Stimulated activated naive CD8-positive, alpha-beta T cell treated with anti-CD3 and anti-CD28 coated beads, Interleukin-15, Interleukin-2, amounts not matched to agents 100 ng/mL and 50 ng/mL, for 24 hours (primary cell): ENCODE measurements around the gene STK24.

Experiments used
- H3K27ac Mint-ChIP-seq: one replicate; pipeline ENCODE4 v1.8.0; 2021; ENCODE audit warnings: mild to moderate bottlenecking, mixed read lengths
- H3K27me3 Mint-ChIP-seq: one replicate; pipeline ENCODE4 v1.8.0; 2021; ENCODE audit warnings: mixed read lengths
- H3K36me3 Mint-ChIP-seq: one replicate; pipeline ENCODE4 v1.8.0; 2021; ENCODE audit warnings: low read depth, mixed read lengths
- H3K4me1 Mint-ChIP-seq: one replicate; pipeline ENCODE4 v1.8.0; 2021; ENCODE audit warnings: low read depth, mixed read lengths
- H3K4me3 Mint-ChIP-seq: one replicate; pipeline ENCODE4 v1.8.0; 2021; ENCODE audit warnings: mild to moderate bottlenecking, mixed read lengths
- H3K9me3 Mint-ChIP-seq: one replicate; pipeline ENCODE4 v1.8.0; 2021; ENCODE audit warnings: mixed read lengths

Gene STK24

GRCh38 chr13:98440390-98441055 lies 136.4 kb downstream of the STK24 start:
- Mint-ChIP-seq H3K27ac (no peak overlapping the region), H3K9me3 (no peaks in the 10 kb centered on the region), H3K4me1 (peaks cover 4% of the 10 kb centered on the region), H3K27me3 (no peaks in the 10 kb centered on the region), H3K36me3 (no peaks in the 10 kb centered on the region), H3K4me3 (no peak overlapping the region)

- no peaks in the 10 kb centered on the region for H3K9me3 Mint-ChIP-seq
- H3K27me3 Mint-ChIP-seq, result no peaks in the 10 kb centered on the region
- H3K36me3 Mint-ChIP-seq, result no peaks in the 10 kb centered on the region
- H3K4me3 Mint-ChIP-seq, result no peak overlapping the region
- H3K4me1 Mint-ChIP-seq, result no peaks in the 10 kb centered on the region
- H3K27ac Mint-ChIP-seq, result no peak overlapping the region
These were observed 137.0 kb downstream of the STK24 start for GRCh38 chr13:98439896-98440295.

GRCh38 chr13:98439126-98439828 lies 137.6 kb downstream of the STK24 start:
- H3K36me3 Mint-ChIP-seq, result no peaks in the 10 kb centered on the region
- no peak overlapping the region for H3K4me3 Mint-ChIP-seq
- no peak overlapping the region for H3K27ac Mint-ChIP-seq
- no peaks in the 10 kb centered on the region for H3K9me3 Mint-ChIP-seq
- H3K27me3 Mint-ChIP-seq, result no peaks in the 10 kb centered on the region
- H3K4me1 Mint-ChIP-seq, result no peaks in the 10 kb centered on the region

- Mint-ChIP-seq H3K4me3 (no peak overlapping the region), H3K4me1 (no peaks in the 10 kb centered on the region), H3K27me3 (no peaks in the 10 kb centered on the region), H3K27ac (no peak overlapping the region), H3K36me3 (no peaks in the 10 kb centered on the region), H3K9me3 (no peaks in the 10 kb centered on the region)
These were observed 138.4 kb downstream of the STK24 start for GRCh38 chr13:98438246-98439125.

GRCh38 chr13:98436233-98436910 lies 140.5 kb downstream of the STK24 start:
- Mint-ChIP-seq H3K36me3 (no peaks in the 10 kb centered on the region), H3K4me1 (no peaks in the 10 kb centered on the region), H3K9me3 (no peaks in the 10 kb centered on the region)

GRCh38 chr13:98435376-98435775 lies 141.5 kb downstream of the STK24 start:
- Mint-ChIP-seq H3K36me3 (no peaks in the 10 kb centered on the region), H3K27ac (no peak overlapping the region), H3K9me3 (no peaks in the 10 kb centered on the region), H3K4me1 (no peaks in the 10 kb centered on the region), H3K27me3 (peaks cover 7% of the 10 kb centered on the region), H3K4me3 (no peak overlapping the region)

More at GRCh38 chr13:98436233-98436910, 140.5 kb downstream of the STK24 start:
- Mint-ChIP-seq H3K27me3 (peaks cover 7% of the 10 kb centered on the region), H3K4me3 (no peak overlapping the region), H3K27ac (no peak overlapping the region)

- Mint-ChIP-seq H3K4me1 (no peaks in the 10 kb centered on the region), H3K27me3 (peaks cover 10% of the 10 kb centered on the region), H3K9me3 (no peaks in the 10 kb centered on the region), H3K36me3 (no peaks in the 10 kb centered on the region), H3K27ac (no peak overlapping the region), H3K4me3 (no peak overlapping the region)
These were observed 142.8 kb downstream of the STK24 start for GRCh38 chr13:98434060-98434459.

GRCh38 chr13:98433654-98434053 lies 143.3 kb downstream of the STK24 start:
- Mint-ChIP-seq H3K9me3 (no peaks in the 10 kb centered on the region), H3K36me3 (no peaks in the 10 kb centered on the region), H3K4me3 (no peak overlapping the region), H3K27me3 (peaks cover 12% of the 10 kb centered on the region), H3K27ac (no peak overlapping the region), H3K4me1 (no peaks in the 10 kb centered on the region)

- no peak overlapping the region for H3K4me3 Mint-ChIP-seq
- no peaks in the 10 kb centered on the region for H3K9me3 Mint-ChIP-seq
- peaks cover 15% of the 10 kb centered on the region for H3K27me3 Mint-ChIP-seq
- H3K4me1 Mint-ChIP-seq, result no peaks in the 10 kb centered on the region
- no peak overlapping the region for H3K27ac Mint-ChIP-seq
- H3K36me3 Mint-ChIP-seq, result no peaks in the 10 kb centered on the region
These were observed 144.3 kb downstream of the STK24 start for GRCh38 chr13:98432638-98433037.

GRCh38 chr13:98429977-98430736 lies 146.8 kb downstream of the STK24 start:
- H3K4me3 Mint-ChIP-seq, result no peak overlapping the region

GRCh38 chr13:98429531-98429930 lies 147.4 kb downstream of the STK24 start:
- Mint-ChIP-seq H3K4me3 (no peak overlapping the region), H3K4me1 (no peaks in the 10 kb centered on the region), H3K27me3 (peaks cover 21% of the 10 kb centered on the region), H3K9me3 (no peaks in the 10 kb centered on the region), H3K36me3 (no peaks in the 10 kb centered on the region), H3K27ac (no peak overlapping the region)

More at GRCh38 chr13:98429977-98430736, 146.8 kb downstream of the STK24 start:
- Mint-ChIP-seq H3K27ac (no peak overlapping the region), H3K36me3 (no peaks in the 10 kb centered on the region), H3K4me1 (no peaks in the 10 kb centered on the region), H3K9me3 (no peaks in the 10 kb centered on the region), H3K27me3 (peaks cover 21% of the 10 kb centered on the region)

GRCh38 chr13:98429081-98429480 lies 147.8 kb downstream of the STK24 start:
- Mint-ChIP-seq H3K4me1 (no peaks in the 10 kb centered on the region), H3K9me3 (no peaks in the 10 kb centered on the region), H3K4me3 (no peak overlapping the region), H3K27me3 (peaks cover 21% of the 10 kb centered on the region), H3K27ac (no peak overlapping the region), H3K36me3 (no peaks in the 10 kb centered on the region)

GRCh38 chr13:98428256-98428966 lies 148.5 kb downstream of the STK24 start:
- H3K4me3 Mint-ChIP-seq, result no peak overlapping the region
- H3K9me3 Mint-ChIP-seq, result no peaks in the 10 kb centered on the region
- no peaks in the 10 kb centered on the region for H3K4me1 Mint-ChIP-seq
- peaks cover 21% of the 10 kb centered on the region for H3K27me3 Mint-ChIP-seq
- H3K27ac Mint-ChIP-seq, result no peak overlapping the region
- no peaks in the 10 kb centered on the region for H3K36me3 Mint-ChIP-seq
